GM12878 (cell line): Measurements from ENCODE around the gene KHDC1. TPM values are rescaled to one million over a fixed set of nuclear protein-coding genes. Genes with fewer than 3 reads are reported as not detected.

ENCODE experiments used
- ATAC-seq: fragments of 200-7000 bp; cut with Tn5 transposase; 3 replicates; pipeline ENCODE4 v1.9.1; 2020; ENCODE audit warnings: mild to moderate bottlenecking, moderate library complexity
- BruUV-seq: library from RNA; stranded (reverse); fragments of 400-500 nt; replicated peaks from 2 replicates; lab custom pipeline; 2021; lab: Mats Ljungman, UMichigan
- CTCF ChIA-PET: fragments of 300-600 bp; sonication (Branson Sonifier 250); formaldehyde crosslinking; extraction: SDS; loops from one replicate; lab custom pipeline; 2021; ENCODE audit warnings: inconsistent platforms; lab: Yijun Ruan, JAX
- POLR2A ChIA-PET: fragments of 350-600 bp; formaldehyde crosslinking; extraction: SDS; loops from one replicate; lab custom pipeline; 2021; ENCODE audit warnings: inconsistent platforms; lab: Charles Lee
- RAD21 ChIA-PET: fragments of 300-600 bp; sonication (Branson Sonifier 250); formaldehyde crosslinking; loops from one replicate; lab custom pipeline; 2023; ENCODE audit warnings: antibody characterized with exemption; ENCODE audit not compliant: unreplicated experiment; lab: Charles Lee
- SMC1A ChIA-PET: fragments of 300-600 bp; sonication (Branson Sonifier 250); formaldehyde crosslinking; loops from one replicate; lab custom pipeline; 2023; ENCODE audit not compliant: unreplicated experiment, uncharacterized antibody; lab: Charles Lee
- DNase-seq: peaks from one replicate; pipeline ENCODE4 v3.0.0-alpha.2; 2011; ENCODE audit warnings: low read depth, low spot score
- FAIRE-seq: peaks from 3 replicates; lab custom pipeline; 2011; peaks lifted over from hg19 to GRCh38; lab: Jason Lieb, UNC
- H2AFZ ChIP-seq: 2 replicates; pipeline ENCODE4 v1.6.0; 2011; ENCODE audit warnings: low read depth, low read length, control low read depth; ENCODE audit not compliant: control insufficient read depth
- H3K27ac ChIP-seq: 2 replicates; pipeline ENCODE4 v1.5.1; 2011; ENCODE audit warnings: control low read depth; ENCODE audit not compliant: control insufficient read depth, insufficient read depth
- H3K27me3 ChIP-seq, 2 experiments: replicated peaks in 1 of 2; 2 replicates each; pipeline versions ENCODE4 v1.6.0 to v1.6.1; 2011; ENCODE audit warnings: low read length in 1 of 2; ENCODE audit not compliant: control insufficient read depth in 2 of 2, insufficient read depth in 2 of 2
- H3K36me3 ChIP-seq, 2 experiments: 2 replicates each; pipeline ENCODE4 v1.5.1; 2011; ENCODE audit warnings: low read length in 1 of 2; ENCODE audit not compliant: control insufficient read depth in 2 of 2, insufficient read depth in 2 of 2
- H3K4me1 ChIP-seq: 2 replicates; pipeline ENCODE4 v1.6.1; 2011; ENCODE audit warnings: mild to moderate bottlenecking, low read length, moderate library complexity, mixed read lengths; ENCODE audit not compliant: control insufficient read depth, insufficient read depth
- H3K4me2 ChIP-seq: 2 replicates; pipeline ENCODE4 v1.6.0; 2011; ENCODE audit warnings: control low read depth; ENCODE audit not compliant: control insufficient read depth, insufficient read depth
- H3K4me3 ChIP-seq: fragments of 200-600 bp; sonication (generic); 2 replicates; pipeline ENCODE4 v1.5.1; 2016
- H3K79me2 ChIP-seq: 2 replicates; pipeline ENCODE4 v1.6.0; 2011; ENCODE audit warnings: low read length; ENCODE audit not compliant: control insufficient read depth, insufficient read depth
- H3K9ac ChIP-seq: 2 replicates; pipeline ENCODE4 v1.8.0; 2011; ENCODE audit warnings: low read length, control low read depth, mixed read lengths; ENCODE audit not compliant: control insufficient read depth, insufficient read depth
- H3K9me3 ChIP-seq: replicated peaks from 3 replicates; pipeline ENCODE4 v1.5.1; 2011; ENCODE audit warnings: mild to moderate bottlenecking, low read length; ENCODE audit not compliant: control insufficient read depth, insufficient read depth
- H4K20me1 ChIP-seq: 2 replicates; pipeline ENCODE4 v1.6.0; 2011; ENCODE audit not compliant: control insufficient read depth, insufficient read depth
- BCL11A ChIP-seq: IDR thresholded peaks from 2 replicates; pipeline ENCODE4 v1.6.1; 2011; ENCODE audit warnings: low read depth, low read length
- ELK1 ChIP-seq: IDR thresholded peaks from 2 replicates; pipeline ENCODE4 v1.6.1; 2012; ENCODE audit warnings: low read depth, low read length, improper control_type of control experiment
- FOXM1 ChIP-seq: IDR thresholded peaks from 2 replicates; pipeline ENCODE4 v1.6.1; 2012; ENCODE audit warnings: low read depth, mild to moderate bottlenecking, inconsistent platforms, low read length, moderate library complexity
- HDGF ChIP-seq: fragments of 450-650 bp; IDR thresholded peaks from 2 replicates; pipeline ENCODE4 v1.6.1; 2016; ENCODE audit warnings: antibody characterized with exemption
- NFXL1 ChIP-seq: fragments of 450-650 bp; IDR thresholded peaks from 2 replicates; pipeline ENCODE4 v1.6.1; 2017; ENCODE audit warnings: antibody characterized with exemption, mild to moderate bottlenecking, borderline replicate concordance
- PAX5 ChIP-seq: IDR thresholded peaks from 2 replicates; pipeline ENCODE4 v1.6.1; 2011; ENCODE audit warnings: low read depth, low read length, borderline replicate concordance
- RBBP5 ChIP-seq: fragments of 200-600 bp; sonication (generic); conservative IDR thresholded peaks from 2 replicates; pipeline ENCODE4 v1.6.1; 2016
- WGBS: methylation state at CpG from one replicate; pipeline ENCODE4 v1.1.6; 2016; ENCODE audit warnings: low lambda C conversion rate; ENCODE audit not compliant: insufficient replicate concordance, insufficient coverage; ENCODE audit errors: missing lambda C conversion rate; 5-methylcytosine and 5-hydroxymethylcytosine counted together
- in situ Hi-C: fragments of 300-500 bp; cut with MboI; formaldehyde crosslinking; loops from 9 replicates; pipeline ENCODE4 v1.14.3; 2018; ENCODE audit warnings: mixed read lengths
- intact Hi-C: fragments of 100-400 bp; cut with micrococcal nuclease; formaldehyde crosslinking; loops from one replicate; pipeline ENCODE4 v1.14.2; 2022; ENCODE audit not compliant: unreplicated experiment
- polyA plus RNA-seq, 11 experiments: library from polyadenylated mRNA; depleted of rRNA in 4 of 11; unstranded in 6 of 11; stranded (reverse) in 5 of 11; fragments of >200 nt; fragmentation: Nextera tagmentation in 4 of 11; fragmentation: Illumina TruSeq in 1 of 11; extraction: Ambion mirVana in 4 of 11; extraction: Trizol in 1 of 11; gene quantifications; 1 replicate in 1 of 11; 2 replicates in 10 of 11; pipeline versions ENCODE4 v1.2.1 to v1.2.3, GENCODE V29; 2011 to 2016; ENCODE audit warnings: inconsistent platforms in 2 of 11, missing spikeins in 2 of 11, low read depth in 1 of 11
- total RNA-seq, 4 experiments: library from RNA; depleted of rRNA in 3 of 4; stranded (reverse); fragments of >200 nt in 3 of 4; fragmentation: Illumina TruSeq in 1 of 4; extraction: Trizol in 1 of 4; gene quantifications; 2 replicates each; pipeline versions ENCODE4 v1.2.1 to v1.2.3, GENCODE V29; 2013 to 2021
- TF ChIP-seq, protein P1 (sequence below): fragments of 450-650 bp; IDR thresholded peaks from 2 replicates; pipeline ENCODE4 v1.6.1; 2017; ENCODE audit warnings: mild to moderate bottlenecking, moderate library complexity
- TF ChIP-seq, protein P2 (sequence below): fragments of 450-650 bp; IDR thresholded peaks from 2 replicates; pipeline ENCODE4 v1.6.1; 2017; ENCODE audit warnings: low read depth, mild to moderate bottlenecking, moderate library complexity

The KHDC1 gene
- total and polyA plus RNA-seq, 10 of the 15 experiments (the other 5 are each of a cell fraction or from before 2014, with no cell fraction given): 3.3 to 8.7 (median 6.3) TPM

GRCh38 chr6:73240730-73241129 lies 22.3 kb downstream of the KHDC1 start (continued):
- TF ChIP-seq NFXL1: no peak
- no peak for TF ChIP-seq RBBP5

GRCh38 chr6:73236144-73236750 lies 26.7 kb downstream of the KHDC1 start:
- ChIA-PET CTCF (interaction anchor here (0.6 to 0.8 kb wide), 2 partner anchors 8 to 723 kb away, joined by 3 to 5 read pairs; no protein-coding TSS in a partner anchor), POLR2A (no interaction called here)
- 87% methylated on average over 4 of the region's 5 CpGs for WGBS

GRCh38 chr6:73234733-73235132 lies 28.3 kb downstream of the KHDC1 start:
- in situ Hi-C loops: no loop called here
- Histone ChIP-seq H3K36me3 (no peaks in the 10 kb centered on the region), H3K27ac (no peak overlapping the region), H3K4me3 (no peak overlapping the region), H3K27me3 (no peaks in the 10 kb centered on the region), H3K79me2 (no peaks in the 10 kb centered on the region), H4K20me1 (no peaks in the 10 kb centered on the region), H3K9me3 (no peaks in the 10 kb centered on the region), H3K4me2 (no peak overlapping the region), H3K4me1 (no peaks in the 10 kb centered on the region), H3K9ac (no peak overlapping the region), H2AFZ (no peak overlapping the region)
- 76% methylated on average over 1 of the region's 1 CpG for WGBS
- RAD21 ChIA-PET: no interaction called here
- POLR2A ChIA-PET: no interaction called here
- ATAC-seq: no peak
- CTCF ChIA-PET: no interaction called here
- no peak for DNase-seq
- intact Hi-C loops: no loop called here
- SMC1A ChIA-PET: interaction anchor here (0.6 kb wide), 1 partner anchor 552 kb away, joined by 3 read pairs; no protein-coding TSS in a partner anchor
- FAIRE-seq: no peak
- BruUV-seq: no TSS peak
- TF ChIP-seq, protein P1, sequence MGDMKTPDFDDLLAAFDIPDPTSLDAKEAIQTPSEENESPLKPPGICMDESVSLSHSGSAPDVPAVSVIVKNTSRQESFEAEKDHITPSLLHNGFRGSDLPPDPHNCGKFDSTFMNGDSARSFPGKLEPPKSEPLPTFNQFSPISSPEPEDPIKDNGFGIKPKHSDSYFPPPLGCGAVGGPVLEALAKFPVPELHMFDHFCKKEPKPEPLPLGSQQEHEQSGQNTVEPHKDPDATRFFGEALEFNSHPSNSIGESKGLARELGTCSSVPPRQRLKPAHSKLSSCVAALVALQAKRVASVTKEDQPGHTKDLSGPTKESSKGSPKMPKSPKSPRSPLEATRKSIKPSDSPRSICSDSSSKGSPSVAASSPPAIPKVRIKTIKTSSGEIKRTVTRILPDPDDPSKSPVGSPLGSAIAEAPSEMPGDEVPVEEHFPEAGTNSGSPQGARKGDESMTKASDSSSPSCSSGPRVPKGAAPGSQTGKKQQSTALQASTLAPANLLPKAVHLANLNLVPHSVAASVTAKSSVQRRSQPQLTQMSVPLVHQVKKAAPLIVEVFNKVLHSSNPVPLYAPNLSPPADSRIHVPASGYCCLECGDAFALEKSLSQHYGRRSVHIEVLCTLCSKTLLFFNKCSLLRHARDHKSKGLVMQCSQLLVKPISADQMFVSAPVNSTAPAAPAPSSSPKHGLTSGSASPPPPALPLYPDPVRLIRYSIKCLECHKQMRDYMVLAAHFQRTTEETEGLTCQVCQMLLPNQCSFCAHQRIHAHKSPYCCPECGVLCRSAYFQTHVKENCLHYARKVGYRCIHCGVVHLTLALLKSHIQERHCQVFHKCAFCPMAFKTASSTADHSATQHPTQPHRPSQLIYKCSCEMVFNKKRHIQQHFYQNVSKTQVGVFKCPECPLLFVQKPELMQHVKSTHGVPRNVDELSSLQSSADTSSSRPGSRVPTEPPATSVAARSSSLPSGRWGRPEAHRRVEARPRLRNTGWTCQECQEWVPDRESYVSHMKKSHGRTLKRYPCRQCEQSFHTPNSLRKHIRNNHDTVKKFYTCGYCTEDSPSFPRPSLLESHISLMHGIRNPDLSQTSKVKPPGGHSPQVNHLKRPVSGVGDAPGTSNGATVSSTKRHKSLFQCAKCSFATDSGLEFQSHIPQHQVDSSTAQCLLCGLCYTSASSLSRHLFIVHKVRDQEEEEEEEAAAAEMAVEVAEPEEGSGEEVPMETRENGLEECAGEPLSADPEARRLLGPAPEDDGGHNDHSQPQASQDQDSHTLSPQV: no peak
- TF ChIP-seq ELK1 (no peak), PAX5 (no peak), FOXM1 (no peak), HDGF (no peak)
- TF ChIP-seq, protein P2, sequence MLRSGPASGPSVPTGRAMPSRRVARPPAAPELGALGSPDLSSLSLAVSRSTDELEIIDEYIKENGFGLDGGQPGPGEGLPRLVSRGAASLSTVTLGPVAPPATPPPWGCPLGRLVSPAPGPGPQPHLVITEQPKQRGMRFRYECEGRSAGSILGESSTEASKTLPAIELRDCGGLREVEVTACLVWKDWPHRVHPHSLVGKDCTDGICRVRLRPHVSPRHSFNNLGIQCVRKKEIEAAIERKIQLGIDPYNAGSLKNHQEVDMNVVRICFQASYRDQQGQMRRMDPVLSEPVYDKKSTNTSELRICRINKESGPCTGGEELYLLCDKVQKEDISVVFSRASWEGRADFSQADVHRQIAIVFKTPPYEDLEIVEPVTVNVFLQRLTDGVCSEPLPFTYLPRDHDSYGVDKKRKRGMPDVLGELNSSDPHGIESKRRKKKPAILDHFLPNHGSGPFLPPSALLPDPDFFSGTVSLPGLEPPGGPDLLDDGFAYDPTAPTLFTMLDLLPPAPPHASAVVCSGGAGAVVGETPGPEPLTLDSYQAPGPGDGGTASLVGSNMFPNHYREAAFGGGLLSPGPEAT: no peak

More at GRCh38 chr6:73236144-73236750, 26.7 kb downstream of the KHDC1 start:
- Histone ChIP-seq H3K4me2 (no peak overlapping the region), H3K4me3 (no peak overlapping the region), H2AFZ (no peak overlapping the region), H4K20me1 (no peaks in the 10 kb centered on the region), H3K27me3 (no peaks in the 10 kb centered on the region), H3K9me3 (no peaks in the 10 kb centered on the region), H3K4me1 (no peaks in the 10 kb centered on the region), H3K36me3 (no peaks in the 10 kb centered on the region), H3K79me2 (no peaks in the 10 kb centered on the region), H3K9ac (no peak overlapping the region), H3K27ac (no peak overlapping the region)
- BruUV-seq: no TSS peak
- ChIA-PET RAD21 (no interaction called here), SMC1A (no interaction called here)
- no peak for TF ChIP-seq BCL11A
- intact Hi-C loops (no loop called here), in situ Hi-C loops (no loop called here)
- no peak for FAIRE-seq
- DNase-seq: no peak
- ATAC-seq: no peak
